Spleen (tissue), 7 donors: ENCODE data around the gene MAZ.

Experiments
- CTCF ChIP-seq, 11 experiments: fragments of 200-600 bp in 7 of 11; fragments of 450-650 bp in 4 of 11; sonication (generic) in 4 of 11; IDR thresholded peaks in 8 of 11; conservative IDR thresholded peaks in 3 of 11; 1 replicate in 7 of 11; 2 replicates in 4 of 11; pipeline versions ENCODE4 v1.4.0 to v1.8.0; 2016 to 2021; ENCODE audit warnings: antibody characterized with exemption in 11 of 11, inconsistent platforms in 4 of 11, mild to moderate bottlenecking in 1 of 11
- POLR2A ChIP-seq, 3 donors: fragments of 450-650 bp; IDR thresholded peaks; one replicate each; pipeline ENCODE4 v1.5.1; 2017; ENCODE audit warnings: antibody characterized with exemption in 3 of 3, mild to moderate bottlenecking in 1 of 3
- POLR2AphosphoS5 ChIP-seq, 3 donors: sonication (generic); formaldehyde crosslinking; IDR thresholded peaks; one replicate each; pipeline ENCODE4 v1.5.1; 2017; ENCODE audit warnings: antibody characterized with exemption in 3 of 3
- donor health status: DM: no; HTN: no; CAD: no; lungs with moderate emphysema.
- donor health status: DM: no; HTN: no; CAD: no.
- donor health status: DM: no; HTN: no; CAD: no.

- TF ChIP-seq CTCF (IDR thresholded peaks at IDR 0.05 in 8 of 11, conservative IDR thresholded peaks at IDR 0.05 in 3 of 11) (no peak), POLR2A (IDR thresholded peaks at IDR 0.05) (no peak), POLR2AphosphoS5 (IDR thresholded peaks at IDR 0.05) (peak in 1 of 3 donors; percentile 18)
Observed at GRCh38 chr16:29802416-29802935, 3.9 kb upstream of the MAZ start.
